ENCODE data around the gene GRIK4.

DNA sequence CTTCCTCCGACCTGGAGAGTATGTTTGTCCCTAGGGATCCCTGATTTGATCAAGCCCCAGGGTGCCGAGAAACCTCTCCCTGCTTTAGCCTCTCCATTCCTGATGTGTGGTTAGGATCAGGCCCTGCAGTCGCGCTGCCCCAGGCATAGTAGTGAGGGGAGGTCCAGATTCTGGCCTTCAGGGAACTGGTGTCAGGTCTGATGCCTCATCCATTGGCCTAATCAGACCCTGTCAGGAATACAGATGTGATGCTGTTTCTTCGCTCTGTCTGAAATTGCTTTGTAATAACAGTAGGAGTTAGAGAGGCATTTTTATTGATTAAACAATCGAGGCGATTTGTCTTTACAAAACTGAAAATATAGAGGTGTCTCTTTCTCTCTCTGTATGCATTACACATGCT, 75.2 kb downstream of the GRIK4 start:
- TF ChIP-seq, protein P1, sequence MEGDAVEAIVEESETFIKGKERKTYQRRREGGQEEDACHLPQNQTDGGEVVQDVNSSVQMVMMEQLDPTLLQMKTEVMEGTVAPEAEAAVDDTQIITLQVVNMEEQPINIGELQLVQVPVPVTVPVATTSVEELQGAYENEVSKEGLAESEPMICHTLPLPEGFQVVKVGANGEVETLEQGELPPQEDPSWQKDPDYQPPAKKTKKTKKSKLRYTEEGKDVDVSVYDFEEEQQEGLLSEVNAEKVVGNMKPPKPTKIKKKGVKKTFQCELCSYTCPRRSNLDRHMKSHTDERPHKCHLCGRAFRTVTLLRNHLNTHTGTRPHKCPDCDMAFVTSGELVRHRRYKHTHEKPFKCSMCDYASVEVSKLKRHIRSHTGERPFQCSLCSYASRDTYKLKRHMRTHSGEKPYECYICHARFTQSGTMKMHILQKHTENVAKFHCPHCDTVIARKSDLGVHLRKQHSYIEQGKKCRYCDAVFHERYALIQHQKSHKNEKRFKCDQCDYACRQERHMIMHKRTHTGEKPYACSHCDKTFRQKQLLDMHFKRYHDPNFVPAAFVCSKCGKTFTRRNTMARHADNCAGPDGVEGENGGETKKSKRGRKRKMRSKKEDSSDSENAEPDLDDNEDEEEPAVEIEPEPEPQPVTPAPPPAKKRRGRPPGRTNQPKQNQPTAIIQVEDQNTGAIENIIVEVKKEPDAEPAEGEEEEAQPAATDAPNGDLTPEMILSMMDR (conservative IDR thresholded peaks at IDR 0.05; ENCODE audit: low read length): no peak
- TF ChIP-seq EZH2phosphoT487 (IDR thresholded peaks at IDR 0.05; ENCODE audit: borderline replicate concordance, low read depth, low read length): no peak

Measured in OCI-LY7 (cell line).